GM12878 (cell line): ENCODE measurements around the gene CARS2. TPM values are rescaled to one million over a fixed set of nuclear protein-coding genes. Genes with fewer than 3 reads are reported as not detected.
A peak's percentile ranks its signal among the peaks of the same experiment; 100 is the strongest.

Experiments used
- ATAC-seq: fragments of 200-7000 bp; cut with Tn5 transposase; 3 replicates; pipeline ENCODE4 v1.9.1; 2020; ENCODE audit warnings: mild to moderate bottlenecking, moderate library complexity
- BruUV-seq: library from RNA; stranded (reverse); fragments of 400-500 nt; replicated peaks from 2 replicates; lab custom pipeline; 2021; lab: Mats Ljungman, UMichigan
- CTCF ChIA-PET: fragments of 300-600 bp; sonication (Branson Sonifier 250); formaldehyde crosslinking; extraction: SDS; loops from one replicate; lab custom pipeline; 2021; ENCODE audit warnings: inconsistent platforms; lab: Yijun Ruan, JAX
- POLR2A ChIA-PET: fragments of 350-600 bp; formaldehyde crosslinking; extraction: SDS; loops from one replicate; lab custom pipeline; 2021; ENCODE audit warnings: inconsistent platforms; lab: Charles Lee
- RAD21 ChIA-PET: fragments of 300-600 bp; sonication (Branson Sonifier 250); formaldehyde crosslinking; loops from one replicate; lab custom pipeline; 2023; ENCODE audit warnings: antibody characterized with exemption; ENCODE audit not compliant: unreplicated experiment; lab: Charles Lee
- SMC1A ChIA-PET: fragments of 300-600 bp; sonication (Branson Sonifier 250); formaldehyde crosslinking; loops from one replicate; lab custom pipeline; 2023; ENCODE audit not compliant: unreplicated experiment, uncharacterized antibody; lab: Charles Lee
- DNase-seq: peaks from one replicate; pipeline ENCODE4 v3.0.0-alpha.2; 2011; ENCODE audit warnings: low read depth, low spot score
- FAIRE-seq: peaks from 3 replicates; lab custom pipeline; 2011; peaks lifted over from hg19 to GRCh38; lab: Jason Lieb, UNC
- H2AFZ ChIP-seq: 2 replicates; pipeline ENCODE4 v1.6.0; 2011; ENCODE audit warnings: low read depth, low read length, control low read depth; ENCODE audit not compliant: control insufficient read depth
- H3K27ac ChIP-seq: 2 replicates; pipeline ENCODE4 v1.5.1; 2011; ENCODE audit warnings: control low read depth; ENCODE audit not compliant: control insufficient read depth, insufficient read depth
- H3K27me3 ChIP-seq, 2 experiments: replicated peaks in 1 of 2; 2 replicates each; pipeline versions ENCODE4 v1.6.0 to v1.6.1; 2011; ENCODE audit warnings: low read length in 1 of 2; ENCODE audit not compliant: control insufficient read depth in 2 of 2, insufficient read depth in 2 of 2
- H3K36me3 ChIP-seq, 2 experiments: 2 replicates each; pipeline ENCODE4 v1.5.1; 2011; ENCODE audit warnings: low read length in 1 of 2; ENCODE audit not compliant: control insufficient read depth in 2 of 2, insufficient read depth in 2 of 2
- H3K4me1 ChIP-seq: 2 replicates; pipeline ENCODE4 v1.6.1; 2011; ENCODE audit warnings: mild to moderate bottlenecking, low read length, moderate library complexity, mixed read lengths; ENCODE audit not compliant: control insufficient read depth, insufficient read depth
- H3K4me2 ChIP-seq: 2 replicates; pipeline ENCODE4 v1.6.0; 2011; ENCODE audit warnings: control low read depth; ENCODE audit not compliant: control insufficient read depth, insufficient read depth
- H3K4me3 ChIP-seq: fragments of 200-600 bp; sonication (generic); 2 replicates; pipeline ENCODE4 v1.5.1; 2016
- H3K79me2 ChIP-seq: 2 replicates; pipeline ENCODE4 v1.6.0; 2011; ENCODE audit warnings: low read length; ENCODE audit not compliant: control insufficient read depth, insufficient read depth
- H3K9ac ChIP-seq: 2 replicates; pipeline ENCODE4 v1.8.0; 2011; ENCODE audit warnings: low read length, control low read depth, mixed read lengths; ENCODE audit not compliant: control insufficient read depth, insufficient read depth
- H3K9me3 ChIP-seq: replicated peaks from 3 replicates; pipeline ENCODE4 v1.5.1; 2011; ENCODE audit warnings: mild to moderate bottlenecking, low read length; ENCODE audit not compliant: control insufficient read depth, insufficient read depth
- H4K20me1 ChIP-seq: 2 replicates; pipeline ENCODE4 v1.6.0; 2011; ENCODE audit not compliant: control insufficient read depth, insufficient read depth
- IRF5 ChIP-seq: fragments of 450-650 bp; IDR thresholded peaks from 2 replicates; pipeline ENCODE4 v1.6.1; 2017; ENCODE audit warnings: borderline replicate concordance
- MEF2A ChIP-seq: IDR thresholded peaks from 2 replicates; pipeline ENCODE4 v1.6.1; 2011; ENCODE audit warnings: low read depth, mild to moderate bottlenecking, low read length, moderate library complexity; ENCODE audit not compliant: insufficient read depth
- POLR2A ChIP-seq: IDR thresholded peaks from 2 replicates; pipeline ENCODE4 v1.6.1; 2011; ENCODE audit warnings: low read depth, mild to moderate bottlenecking, low read length
- RBBP5 ChIP-seq: fragments of 200-600 bp; sonication (generic); conservative IDR thresholded peaks from 2 replicates; pipeline ENCODE4 v1.6.1; 2016
- WGBS: methylation state at CpG from one replicate; pipeline ENCODE4 v1.1.6; 2016; ENCODE audit warnings: low lambda C conversion rate; ENCODE audit not compliant: insufficient replicate concordance, insufficient coverage; ENCODE audit errors: missing lambda C conversion rate; 5-methylcytosine and 5-hydroxymethylcytosine counted together
- in situ Hi-C: fragments of 300-500 bp; cut with MboI; formaldehyde crosslinking; loops from 9 replicates; pipeline ENCODE4 v1.14.3; 2018; ENCODE audit warnings: mixed read lengths
- intact Hi-C: fragments of 100-400 bp; cut with micrococcal nuclease; formaldehyde crosslinking; loops from one replicate; pipeline ENCODE4 v1.14.2; 2022; ENCODE audit not compliant: unreplicated experiment
- polyA plus RNA-seq, 11 experiments: library from polyadenylated mRNA; depleted of rRNA in 4 of 11; unstranded in 6 of 11; stranded (reverse) in 5 of 11; fragments of >200 nt; fragmentation: Nextera tagmentation in 4 of 11; fragmentation: Illumina TruSeq in 1 of 11; extraction: Ambion mirVana in 4 of 11; extraction: Trizol in 1 of 11; gene quantifications; 1 replicate in 1 of 11; 2 replicates in 10 of 11; pipeline versions ENCODE4 v1.2.1 to v1.2.3, GENCODE V29; 2011 to 2016; ENCODE audit warnings: inconsistent platforms in 2 of 11, missing spikeins in 2 of 11, low read depth in 1 of 11
- total RNA-seq, 4 experiments: library from RNA; depleted of rRNA in 3 of 4; stranded (reverse); fragments of >200 nt in 3 of 4; fragmentation: Illumina TruSeq in 1 of 4; extraction: Trizol in 1 of 4; gene quantifications; 2 replicates each; pipeline versions ENCODE4 v1.2.1 to v1.2.3, GENCODE V29; 2013 to 2021

CARS2 gene
- total and polyA plus RNA-seq, 10 of the 15 experiments (the other 5 are each of a cell fraction or from before 2014, with no cell fraction given) = 4.2 to 101 (median 61.5) TPM

GRCh38 chr13:110685305-110686020, 20.5 kb downstream of the CARS2 start (continued):
- TF ChIP-seq IRF5 = no peak
- no peak for TF ChIP-seq MEF2A

GRCh38 chr13:110684388-110685056, 21.4 kb downstream of the CARS2 start:
- Histone ChIP-seq H4K20me1 (no peaks in the 10 kb centered on the region), H3K4me1 (no peaks in the 10 kb centered on the region), H2AFZ (no peak overlapping the region), H3K79me2 (no peaks in the 10 kb centered on the region), H3K9me3 (no peaks in the 10 kb centered on the region), H3K27me3 (no peaks in the 10 kb centered on the region), H3K4me2 (no peak overlapping the region), H3K36me3 (peaks cover 12 to 23% of the 10 kb centered on the region in 2 experiments; a peak in 3 of 4 replicates), H3K9ac (no peak overlapping the region), H3K4me3 (no peak overlapping the region), H3K27ac (no peak overlapping the region)
- ChIA-PET CTCF (interaction anchor here (1.1 to 3.2 kb wide), 3 partner anchors 67 to 133 kb away, joined by 3 to 17 read pairs (median 4); no protein-coding TSS in a partner anchor), RAD21 (interaction anchor here (1.0 to 1.4 kb wide), 2 partner anchors 31 to 133 kb away, joined by 3 to 4 read pairs; no protein-coding TSS in a partner anchor), SMC1A (interaction anchor here (0.9 to 2.1 kb wide), 2 partner anchors 13 to 134 kb away, joined by 3 to 9 read pairs; no protein-coding TSS in a partner anchor), POLR2A (no interaction called here)
- intact Hi-C loops (no loop called here), in situ Hi-C loops (no loop called here)
- FAIRE-seq = no peak
- 92% methylated on average over 8 of the region's 8 CpGs for WGBS
- ATAC-seq = no peak
- DNase-seq = no peak
- no peak for TF ChIP-seq RBBP5
- peak; percentile 1; the same call in 1 of the 2 replicates for TF ChIP-seq POLR2A
- BruUV-seq = no TSS peak
